HEK293 (cell line): ENCODE results near the gene ARHGAP42.

Experiments used
- CTCF ChIA-PET: fragments of 350-600 bp; formaldehyde crosslinking; extraction: SDS; loops from one replicate; lab custom pipeline; 2021; ENCODE audit warnings: antibody characterized with exemption; lab: Yijun Ruan, JAX
- POLR2A ChIA-PET: fragments of 300-600 bp; formaldehyde crosslinking; extraction: SDS; loops from one replicate; lab custom pipeline; 2020; ENCODE audit warnings: antibody characterized with exemption, inconsistent platforms; lab: Yijun Ruan, JAX
- H3K27ac ChIP-seq: fragments of 200-500 bp; sonication (Bioruptor generic); 2 replicates; pipeline ENCODE4 v1.5.1; 2014; ENCODE audit warnings: low read depth, low read length, control low read depth, inconsistent platforms; ENCODE audit errors: extremely low read depth
- H3K36me3 ChIP-seq, 2 experiments: fragments of 200-500 bp in 1 of 2; sonication (Bioruptor generic) in 1 of 2; 1 replicate in 1 of 2; 2 replicates in 1 of 2; pipeline ENCODE4 v1.5.1; 2014 to 2017; ENCODE audit warnings: inconsistent platforms in 2 of 2, low read length in 2 of 2; ENCODE audit not compliant: control insufficient read depth in 2 of 2, insufficient read depth in 1 of 2
- H3K4me1 ChIP-seq: fragments of 200-500 bp; sonication (Bioruptor generic); 2 replicates; pipeline ENCODE4 v1.5.1; 2014; ENCODE audit warnings: mild to moderate bottlenecking, low read length, inconsistent platforms; ENCODE audit not compliant: control insufficient read depth, insufficient read depth
- H3K4me3 ChIP-seq: 2 replicates; pipeline ENCODE4 v1.5.1; 2011; ENCODE audit warnings: low read depth, mild to moderate bottlenecking, control low read depth, low read length, moderate library complexity
- H3K9me3 ChIP-seq: fragments of 200-500 bp; sonication (Bioruptor generic); 2 replicates; pipeline ENCODE4 v1.5.1; 2014; ENCODE audit warnings: low read depth, low read length, inconsistent platforms; ENCODE audit not compliant: control insufficient read depth, insufficient read depth
- HOXC10 ChIP-seq: sonication (generic); formaldehyde crosslinking; IDR thresholded peaks from 2 replicates; pipeline ENCODE4 v1.8.1; 2023; ENCODE audit warnings: mild to moderate bottlenecking, missing genetic modification reagents
- KLF10 ChIP-seq: fragments of 450-650 bp; IDR thresholded peaks from 2 replicates; pipeline ENCODE4 v1.5.1; 2018; ENCODE audit warnings: missing biosample characterization, mild to moderate bottlenecking, missing genetic modification characterization
- PRDM6 ChIP-seq: fragments of 450-650 bp; formaldehyde crosslinking; IDR thresholded peaks from 2 replicates; pipeline ENCODE4 v1.5.1; 2017; ENCODE audit warnings: missing biosample characterization, missing genetic modification characterization
- SCRT2 ChIP-seq: fragments of 450-650 bp; formaldehyde crosslinking; IDR thresholded peaks from 2 replicates; pipeline ENCODE4 v1.5.1; 2016; ENCODE audit warnings: missing biosample characterization, missing genetic modification characterization
- TCF7L2 ChIP-seq: IDR thresholded peaks from 2 replicates; pipeline ENCODE4 v1.6.1; 2011; ENCODE audit warnings: low read depth, mild to moderate bottlenecking, inconsistent platforms, low read length, moderate library complexity, borderline replicate concordance
- YY1 ChIP-seq: fragments of 450-650 bp; formaldehyde crosslinking; IDR thresholded peaks from 2 replicates; pipeline ENCODE4 v1.5.1; 2018; ENCODE audit warnings: missing biosample characterization, missing genetic modification characterization
- ZFP41 ChIP-seq: fragments of 450-650 bp; formaldehyde crosslinking; IDR thresholded peaks from 2 replicates; pipeline ENCODE4 v1.5.1; 2016; ENCODE audit warnings: missing biosample characterization, missing genetic modification characterization, borderline replicate concordance
- ZNF175 ChIP-seq: fragments of 450-650 bp; formaldehyde crosslinking; IDR thresholded peaks from 2 replicates; pipeline ENCODE4 v1.5.1; 2016; ENCODE audit warnings: missing biosample characterization, missing genetic modification characterization
- ZNF223 ChIP-seq: fragments of 450-650 bp; formaldehyde crosslinking; IDR thresholded peaks from 2 replicates; pipeline ENCODE4 v1.5.1; 2016; ENCODE audit warnings: missing biosample characterization, missing genetic modification characterization
- ZNF350 ChIP-seq: fragments of 450-650 bp; formaldehyde crosslinking; IDR thresholded peaks from 2 replicates; pipeline ENCODE4 v1.5.0; 2017; ENCODE audit warnings: missing biosample characterization, mild to moderate bottlenecking, missing genetic modification characterization
- ZNF366 ChIP-seq: fragments of 450-650 bp; formaldehyde crosslinking; conservative IDR thresholded peaks from 2 replicates; pipeline ENCODE4 v1.5.1; 2016; ENCODE audit warnings: missing biosample characterization, missing genetic modification characterization
- ZNF394 ChIP-seq: fragments of 450-650 bp; formaldehyde crosslinking; IDR thresholded peaks from 2 replicates; pipeline ENCODE4 v1.5.1; 2016; ENCODE audit warnings: missing biosample characterization, missing genetic modification characterization, mild to moderate bottlenecking, moderate library complexity, borderline replicate concordance
- ZNF501 ChIP-seq: fragments of 450-650 bp; formaldehyde crosslinking; IDR thresholded peaks from 2 replicates; pipeline ENCODE4 v1.5.1; 2016; ENCODE audit warnings: missing biosample characterization, missing genetic modification characterization
- ZNF610 ChIP-seq: fragments of 450-650 bp; formaldehyde crosslinking; IDR thresholded peaks from 2 replicates; pipeline ENCODE4 v1.5.1; 2016; ENCODE audit warnings: missing biosample characterization, missing genetic modification characterization, borderline replicate concordance
- ZNF843 ChIP-seq: fragments of 450-650 bp; formaldehyde crosslinking; IDR thresholded peaks from 2 replicates; pipeline ENCODE4 v1.5.1; 2016; ENCODE audit warnings: missing biosample characterization, missing genetic modification characterization
- ZSCAN23 ChIP-seq: fragments of 450-650 bp; formaldehyde crosslinking; IDR thresholded peaks from 2 replicates; pipeline ENCODE4 v1.5.1; 2016; ENCODE audit warnings: missing biosample characterization, missing genetic modification characterization
- TF ChIP-seq, protein P1 (sequence below): fragments of 450-650 bp; formaldehyde crosslinking; IDR thresholded peaks from 2 replicates; pipeline ENCODE4 v1.5.1; 2016; ENCODE audit warnings: missing biosample characterization, missing genetic modification characterization
- TF ChIP-seq, protein P2 (sequence below): fragments of 450-650 bp; formaldehyde crosslinking; IDR thresholded peaks from 2 replicates; pipeline ENCODE4 v1.5.1; 2016; ENCODE audit warnings: missing biosample characterization, missing genetic modification characterization
- TF ChIP-seq, protein P3 (sequence below): fragments of 450-650 bp; formaldehyde crosslinking; IDR thresholded peaks from 2 replicates; pipeline ENCODE4 v1.5.1; 2016; ENCODE audit warnings: missing biosample characterization, missing genetic modification characterization
- TF ChIP-seq, protein P4 (sequence below): fragments of 450-650 bp; formaldehyde crosslinking; IDR thresholded peaks from 2 replicates; pipeline ENCODE4 v1.5.1; 2016; ENCODE audit warnings: missing biosample characterization, missing genetic modification characterization, borderline replicate concordance

ARHGAP42 gene

DNA sequence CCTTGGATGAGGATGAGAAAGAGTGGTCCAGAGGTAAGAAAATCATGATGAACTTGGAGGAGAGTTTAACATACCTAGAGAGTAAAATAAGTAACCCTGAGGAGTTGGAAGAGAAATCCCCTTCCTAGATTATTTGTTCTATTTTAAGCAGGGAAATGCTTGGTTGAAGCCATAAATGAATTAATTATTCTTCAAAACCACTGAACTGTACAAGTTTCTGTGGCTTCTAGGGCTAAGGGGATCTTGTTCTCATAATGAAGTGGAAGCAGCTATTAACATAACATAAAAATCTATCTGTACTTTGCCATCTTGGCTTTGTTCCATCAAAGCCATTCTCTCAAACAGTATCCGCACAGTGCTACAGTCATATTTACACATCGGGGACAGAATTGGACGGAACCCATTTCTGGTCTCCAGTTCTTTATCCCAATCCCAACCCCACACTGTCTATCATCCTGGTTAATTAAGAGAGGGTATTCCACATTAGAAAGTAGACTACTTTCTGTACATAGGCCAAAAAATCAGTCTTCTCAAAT, 14.5 kb upstream of the ARHGAP42 start:
- Histone ChIP-seq H3K27ac (no peak overlapping the region), H3K4me3 (no peak overlapping the region), H3K36me3 (no peaks in the 10 kb centered on the region), H3K9me3 (no peaks in the 10 kb centered on the region), H3K4me1 (peaks cover 7% of the 10 kb centered on the region)
- CTCF ChIA-PET: interaction anchor here (0.5 to 1.5 kb wide), 3 partner anchors 9 to 132 kb away, joined by 3 to 13 read pairs (median 3); no protein-coding TSS in a partner anchor
- TF ChIP-seq TCF7L2: no peak
- TF ChIP-seq, protein P1, sequence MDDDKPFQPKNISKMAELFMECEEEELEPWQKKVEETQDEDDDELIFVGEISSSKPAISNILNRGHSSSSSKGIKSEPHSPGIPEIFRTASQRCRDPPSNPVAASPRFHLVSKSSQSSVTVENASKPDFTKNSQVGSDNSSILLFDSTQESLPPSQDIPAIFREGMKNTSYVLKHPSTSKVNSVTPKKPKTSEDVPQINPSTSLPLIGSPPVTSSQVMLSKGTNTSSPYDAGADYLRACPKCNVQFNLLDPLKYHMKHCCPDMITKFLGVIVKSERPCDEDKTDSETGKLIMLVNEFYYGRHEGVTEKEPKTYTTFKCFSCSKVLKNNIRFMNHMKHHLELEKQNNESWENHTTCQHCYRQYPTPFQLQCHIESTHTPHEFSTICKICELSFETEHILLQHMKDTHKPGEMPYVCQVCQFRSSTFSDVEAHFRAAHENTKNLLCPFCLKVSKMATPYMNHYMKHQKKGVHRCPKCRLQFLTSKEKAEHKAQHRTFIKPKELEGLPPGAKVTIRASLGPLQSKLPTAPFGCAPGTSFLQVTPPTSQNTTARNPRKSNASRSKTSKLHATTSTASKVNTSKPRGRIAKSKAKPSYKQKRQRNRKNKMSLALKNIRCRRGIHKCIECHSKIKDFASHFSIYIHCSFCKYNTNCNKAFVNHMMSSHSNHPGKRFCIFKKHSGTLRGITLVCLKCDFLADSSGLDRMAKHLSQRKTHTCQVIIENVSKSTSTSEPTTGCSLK (tag by site-specific recombination): no peak
- TF ChIP-seq, protein P2, sequence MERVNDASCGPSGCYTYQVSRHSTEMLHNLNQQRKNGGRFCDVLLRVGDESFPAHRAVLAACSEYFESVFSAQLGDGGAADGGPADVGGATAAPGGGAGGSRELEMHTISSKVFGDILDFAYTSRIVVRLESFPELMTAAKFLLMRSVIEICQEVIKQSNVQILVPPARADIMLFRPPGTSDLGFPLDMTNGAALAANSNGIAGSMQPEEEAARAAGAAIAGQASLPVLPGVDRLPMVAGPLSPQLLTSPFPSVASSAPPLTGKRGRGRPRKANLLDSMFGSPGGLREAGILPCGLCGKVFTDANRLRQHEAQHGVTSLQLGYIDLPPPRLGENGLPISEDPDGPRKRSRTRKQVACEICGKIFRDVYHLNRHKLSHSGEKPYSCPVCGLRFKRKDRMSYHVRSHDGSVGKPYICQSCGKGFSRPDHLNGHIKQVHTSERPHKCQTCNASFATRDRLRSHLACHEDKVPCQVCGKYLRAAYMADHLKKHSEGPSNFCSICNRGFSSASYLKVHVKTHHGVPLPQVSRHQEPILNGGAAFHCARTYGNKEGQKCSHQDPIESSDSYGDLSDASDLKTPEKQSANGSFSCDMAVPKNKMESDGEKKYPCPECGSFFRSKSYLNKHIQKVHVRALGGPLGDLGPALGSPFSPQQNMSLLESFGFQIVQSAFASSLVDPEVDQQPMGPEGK (tag by site-specific recombination): no peak
- no peak for TF ChIP-seq ZNF843
- TF ChIP-seq YY1 (tag by site-specific recombination): no peak
- no peak for TF ChIP-seq ZNF501 (tag by site-specific recombination)
- no peak for TF ChIP-seq ZSCAN23 (tag by site-specific recombination)
- no peak for TF ChIP-seq SCRT2
- no peak for TF ChIP-seq ZNF223 (tag by site-specific recombination)
- TF ChIP-seq ZNF610 (tag by site-specific recombination): no peak
- TF ChIP-seq, protein P3, sequence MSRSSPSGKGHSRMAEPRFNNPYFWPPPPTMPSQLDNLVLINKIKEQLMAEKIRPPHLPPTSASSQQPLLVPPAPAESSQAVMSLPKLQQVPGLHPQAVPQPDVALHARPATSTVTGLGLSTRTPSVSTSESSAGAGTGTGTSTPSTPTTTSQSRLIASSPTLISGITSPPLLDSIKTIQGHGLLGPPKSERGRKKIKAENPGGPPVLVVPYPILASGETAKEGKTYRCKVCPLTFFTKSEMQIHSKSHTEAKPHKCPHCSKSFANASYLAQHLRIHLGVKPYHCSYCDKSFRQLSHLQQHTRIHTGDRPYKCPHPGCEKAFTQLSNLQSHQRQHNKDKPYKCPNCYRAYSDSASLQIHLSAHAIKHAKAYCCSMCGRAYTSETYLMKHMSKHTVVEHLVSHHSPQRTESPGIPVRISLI (tag by site-specific recombination): no peak
- TF ChIP-seq ZNF175 (tag by site-specific recombination): no peak
- TF ChIP-seq KLF10 (tag by site-specific recombination): no peak
- TF ChIP-seq HOXC10 (CRISPR knock-in tag): no peak
- TF ChIP-seq ZNF350 (tag by site-specific recombination): no peak
- no peak for TF ChIP-seq ZFP41 (tag by site-specific recombination)
- TF ChIP-seq, protein P4, sequence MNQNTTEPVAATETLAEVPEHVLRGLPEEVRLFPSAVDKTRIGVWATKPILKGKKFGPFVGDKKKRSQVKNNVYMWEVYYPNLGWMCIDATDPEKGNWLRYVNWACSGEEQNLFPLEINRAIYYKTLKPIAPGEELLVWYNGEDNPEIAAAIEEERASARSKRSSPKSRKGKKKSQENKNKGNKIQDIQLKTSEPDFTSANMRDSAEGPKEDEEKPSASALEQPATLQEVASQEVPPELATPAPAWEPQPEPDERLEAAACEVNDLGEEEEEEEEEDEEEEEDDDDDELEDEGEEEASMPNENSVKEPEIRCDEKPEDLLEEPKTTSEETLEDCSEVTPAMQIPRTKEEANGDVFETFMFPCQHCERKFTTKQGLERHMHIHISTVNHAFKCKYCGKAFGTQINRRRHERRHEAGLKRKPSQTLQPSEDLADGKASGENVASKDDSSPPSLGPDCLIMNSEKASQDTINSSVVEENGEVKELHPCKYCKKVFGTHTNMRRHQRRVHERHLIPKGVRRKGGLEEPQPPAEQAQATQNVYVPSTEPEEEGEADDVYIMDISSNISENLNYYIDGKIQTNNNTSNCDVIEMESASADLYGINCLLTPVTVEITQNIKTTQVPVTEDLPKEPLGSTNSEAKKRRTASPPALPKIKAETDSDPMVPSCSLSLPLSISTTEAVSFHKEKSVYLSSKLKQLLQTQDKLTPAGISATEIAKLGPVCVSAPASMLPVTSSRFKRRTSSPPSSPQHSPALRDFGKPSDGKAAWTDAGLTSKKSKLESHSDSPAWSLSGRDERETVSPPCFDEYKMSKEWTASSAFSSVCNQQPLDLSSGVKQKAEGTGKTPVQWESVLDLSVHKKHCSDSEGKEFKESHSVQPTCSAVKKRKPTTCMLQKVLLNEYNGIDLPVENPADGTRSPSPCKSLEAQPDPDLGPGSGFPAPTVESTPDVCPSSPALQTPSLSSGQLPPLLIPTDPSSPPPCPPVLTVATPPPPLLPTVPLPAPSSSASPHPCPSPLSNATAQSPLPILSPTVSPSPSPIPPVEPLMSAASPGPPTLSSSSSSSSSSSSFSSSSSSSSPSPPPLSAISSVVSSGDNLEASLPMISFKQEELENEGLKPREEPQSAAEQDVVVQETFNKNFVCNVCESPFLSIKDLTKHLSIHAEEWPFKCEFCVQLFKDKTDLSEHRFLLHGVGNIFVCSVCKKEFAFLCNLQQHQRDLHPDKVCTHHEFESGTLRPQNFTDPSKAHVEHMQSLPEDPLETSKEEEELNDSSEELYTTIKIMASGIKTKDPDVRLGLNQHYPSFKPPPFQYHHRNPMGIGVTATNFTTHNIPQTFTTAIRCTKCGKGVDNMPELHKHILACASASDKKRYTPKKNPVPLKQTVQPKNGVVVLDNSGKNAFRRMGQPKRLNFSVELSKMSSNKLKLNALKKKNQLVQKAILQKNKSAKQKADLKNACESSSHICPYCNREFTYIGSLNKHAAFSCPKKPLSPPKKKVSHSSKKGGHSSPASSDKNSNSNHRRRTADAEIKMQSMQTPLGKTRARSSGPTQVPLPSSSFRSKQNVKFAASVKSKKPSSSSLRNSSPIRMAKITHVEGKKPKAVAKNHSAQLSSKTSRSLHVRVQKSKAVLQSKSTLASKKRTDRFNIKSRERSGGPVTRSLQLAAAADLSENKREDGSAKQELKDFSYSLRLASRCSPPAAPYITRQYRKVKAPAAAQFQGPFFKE (tag by site-specific recombination): no peak
- no peak for TF ChIP-seq ZNF394 (tag by site-specific recombination)
- no peak for TF ChIP-seq ZNF366 (tag by site-specific recombination)
- TF ChIP-seq PRDM6 (tag by site-specific recombination): no peak
- POLR2A ChIA-PET: no interaction called here
